Loucy (cell line): Measurements from ENCODE around the gene PDHB.

Source experiments
- EZH2phosphoT487 ChIP-seq: fragments of 200-600 bp; IDR thresholded peaks from 2 replicates; pipeline ENCODE4 v1.6.1; 2018; ENCODE audit warnings: antibody characterized with exemption, mild to moderate bottlenecking, moderate library complexity, borderline replicate concordance
- TF ChIP-seq, protein P1 (sequence below): fragments of 200-600 bp; sonication (generic); conservative IDR thresholded peaks from 2 replicates; pipeline ENCODE4 v1.5.1; 2014; ENCODE audit warnings: mild to moderate bottlenecking, antibody characterized with exemption, low read length

DNA sequence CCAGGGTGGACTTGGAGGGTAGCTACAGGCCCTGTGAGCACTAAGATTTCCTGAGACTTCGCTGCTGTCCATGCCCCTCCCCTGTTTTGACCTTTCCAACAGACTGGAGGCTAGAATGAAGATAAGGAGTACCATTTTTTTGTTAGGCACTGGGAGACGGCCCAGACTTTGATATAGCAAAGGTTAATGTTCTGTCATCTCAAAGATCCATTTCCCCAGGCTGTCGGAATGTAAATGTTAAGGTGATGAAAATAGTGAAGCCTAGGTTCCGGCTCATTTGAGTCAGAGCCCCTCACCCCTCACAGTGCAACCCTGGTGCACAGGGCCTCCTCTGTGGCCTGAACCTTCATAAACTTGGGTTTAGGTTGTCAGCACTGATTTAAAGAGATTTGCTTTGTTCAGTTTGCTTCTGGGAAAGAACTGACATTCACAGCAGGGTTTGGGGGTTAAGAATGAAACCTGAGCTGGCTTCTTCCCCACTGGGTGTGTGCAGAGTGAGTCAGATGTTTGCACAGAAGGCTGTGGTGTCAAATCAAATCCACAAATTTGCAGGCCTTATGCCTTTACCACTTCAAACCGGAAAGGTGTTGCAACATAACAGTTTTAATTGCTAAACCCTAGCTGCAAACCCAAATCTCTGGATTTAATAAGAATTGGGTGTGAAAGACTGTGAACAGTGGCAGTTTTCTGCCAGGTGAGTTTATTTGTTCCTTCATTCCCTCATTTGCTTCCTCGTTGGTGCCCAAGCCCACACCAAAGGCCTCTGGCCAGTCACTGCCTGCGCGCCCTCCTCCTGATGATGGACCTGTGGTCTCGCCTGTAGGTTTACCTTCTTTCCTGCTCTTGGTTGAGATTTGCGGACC is 37.6 kb upstream of the PDHB start:
- TF ChIP-seq, protein P1, sequence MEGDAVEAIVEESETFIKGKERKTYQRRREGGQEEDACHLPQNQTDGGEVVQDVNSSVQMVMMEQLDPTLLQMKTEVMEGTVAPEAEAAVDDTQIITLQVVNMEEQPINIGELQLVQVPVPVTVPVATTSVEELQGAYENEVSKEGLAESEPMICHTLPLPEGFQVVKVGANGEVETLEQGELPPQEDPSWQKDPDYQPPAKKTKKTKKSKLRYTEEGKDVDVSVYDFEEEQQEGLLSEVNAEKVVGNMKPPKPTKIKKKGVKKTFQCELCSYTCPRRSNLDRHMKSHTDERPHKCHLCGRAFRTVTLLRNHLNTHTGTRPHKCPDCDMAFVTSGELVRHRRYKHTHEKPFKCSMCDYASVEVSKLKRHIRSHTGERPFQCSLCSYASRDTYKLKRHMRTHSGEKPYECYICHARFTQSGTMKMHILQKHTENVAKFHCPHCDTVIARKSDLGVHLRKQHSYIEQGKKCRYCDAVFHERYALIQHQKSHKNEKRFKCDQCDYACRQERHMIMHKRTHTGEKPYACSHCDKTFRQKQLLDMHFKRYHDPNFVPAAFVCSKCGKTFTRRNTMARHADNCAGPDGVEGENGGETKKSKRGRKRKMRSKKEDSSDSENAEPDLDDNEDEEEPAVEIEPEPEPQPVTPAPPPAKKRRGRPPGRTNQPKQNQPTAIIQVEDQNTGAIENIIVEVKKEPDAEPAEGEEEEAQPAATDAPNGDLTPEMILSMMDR = no peak
- TF ChIP-seq EZH2phosphoT487 = no peak
